HepG2 (cell line): ENCODE results near the gene PRRC2A. TPM values are rescaled to one million over a fixed set of nuclear protein-coding genes. Genes with fewer than 3 reads are reported as not detected.

ENCODE experiments used
- DBP ChIP-seq: sonication (generic); formaldehyde crosslinking; IDR thresholded peaks from 2 replicates; pipeline ENCODE4 v1.4.0; 2020; ENCODE audit warnings: missing genetic modification reagents; ENCODE audit errors: not compliant biosample characterization
- HIVEP1 ChIP-seq: sonication (generic); formaldehyde crosslinking; IDR thresholded peaks from 2 replicates; pipeline ENCODE4 v1.4.0; 2020; ENCODE audit warnings: mild to moderate bottlenecking, missing genetic modification reagents
- IRF2 ChIP-seq: IDR thresholded peaks from 2 replicates; pipeline ENCODE4 v1.6.1; 2018; ENCODE audit warnings: missing genetic modification reagents, missing compliant biosample characterization
- MEF2D ChIP-seq: sonication (generic); formaldehyde crosslinking; IDR thresholded peaks from 2 replicates; pipeline ENCODE4 v1.5.1; 2020; ENCODE audit warnings: mild to moderate bottlenecking, missing genetic modification reagents
- MYPOP ChIP-seq: sonication (generic); formaldehyde crosslinking; IDR thresholded peaks from 2 replicates; pipeline ENCODE4 v1.8.1; 2023; ENCODE audit warnings: mild to moderate bottlenecking, moderate library complexity, missing genetic modification reagents
- NR2F1 ChIP-seq, 2 experiments: fragments of 450-650 bp in 1 of 2; formaldehyde crosslinking in 1 of 2; IDR thresholded peaks; 2 replicates each; pipeline versions ENCODE4 v1.5.0 to v1.6.1; 2016 to 2020; ENCODE audit warnings: mild to moderate bottlenecking in 1 of 2, missing compliant biosample characterization in 1 of 2, missing genetic modification reagents in 1 of 2, moderate library complexity in 1 of 2
- ONECUT2 ChIP-seq: sonication (generic); formaldehyde crosslinking; IDR thresholded peaks from 2 replicates; pipeline ENCODE4 v1.4.0; 2020; ENCODE audit warnings: missing genetic modification reagents
- PRPF4 ChIP-seq: fragments of 200-400 bp; formaldehyde crosslinking; IDR thresholded peaks from 2 replicates; pipeline ENCODE4 v1.6.1; 2016; ENCODE audit warnings: low read length, low read depth; ENCODE audit not compliant: poor library complexity, severe bottlenecking
- SAP130 ChIP-seq: IDR thresholded peaks from 2 replicates; pipeline ENCODE4 v1.6.1; 2016; ENCODE audit warnings: low read depth
- SRY ChIP-seq: sonication (generic); formaldehyde crosslinking; IDR thresholded peaks from 2 replicates; pipeline ENCODE4 v1.8.0; 2022; ENCODE audit warnings: mild to moderate bottlenecking, missing genetic modification reagents
- TARDBP ChIP-seq: sonication (generic); formaldehyde crosslinking; IDR thresholded peaks from 2 replicates; pipeline ENCODE4 v1.8.0; 2022; ENCODE audit warnings: mild to moderate bottlenecking, missing genetic modification reagents
- WIZ ChIP-seq: sonication (generic); formaldehyde crosslinking; IDR thresholded peaks from 2 replicates; pipeline ENCODE4 v1.5.1; 2020; ENCODE audit warnings: mild to moderate bottlenecking, missing genetic modification reagents
- XRCC5 ChIP-seq: fragments of 200-400 bp; formaldehyde crosslinking; optimal IDR thresholded peaks from 2 replicates; pipeline ENCODE3; 2017; ENCODE audit warnings: mild to moderate bottlenecking, low read length
- YEATS4 ChIP-seq: sonication (generic); formaldehyde crosslinking; IDR thresholded peaks from 2 replicates; pipeline ENCODE4 v1.4.0; 2020; ENCODE audit warnings: missing genetic modification reagents, borderline replicate concordance
- ZHX1 ChIP-seq: sonication (generic); formaldehyde crosslinking; IDR thresholded peaks from 2 replicates; pipeline ENCODE4 v1.8.1; 2022; ENCODE audit warnings: low read depth, mild to moderate bottlenecking, missing genetic modification reagents
- ZNF354B ChIP-seq: sonication (generic); formaldehyde crosslinking; IDR thresholded peaks from 2 replicates; pipeline ENCODE4 v1.8.0; 2022; ENCODE audit warnings: mild to moderate bottlenecking, missing genetic modification reagents
- ZNF543 ChIP-seq: sonication (generic); formaldehyde crosslinking; IDR thresholded peaks from 2 replicates; pipeline ENCODE4 v1.4.0; 2020; ENCODE audit warnings: mild to moderate bottlenecking, missing genetic modification reagents
- ZNF562 ChIP-seq: sonication (generic); formaldehyde crosslinking; IDR thresholded peaks from 2 replicates; pipeline ENCODE4 v1.8.0; 2022; ENCODE audit warnings: missing genetic modification reagents, borderline replicate concordance
- ZNF670 ChIP-seq: sonication (generic); formaldehyde crosslinking; IDR thresholded peaks from 2 replicates; pipeline ENCODE4 v1.8.0; 2022; ENCODE audit warnings: mild to moderate bottlenecking, missing genetic modification reagents, borderline replicate concordance
- ZNF776 ChIP-seq: sonication (generic); formaldehyde crosslinking; IDR thresholded peaks from 2 replicates; pipeline ENCODE4 v1.4.0; 2020; ENCODE audit warnings: mild to moderate bottlenecking, missing genetic modification reagents
- ZNF792 ChIP-seq: IDR thresholded peaks from 2 replicates; pipeline ENCODE4 v1.6.1; 2016
- ZUFSP ChIP-seq: sonication (generic); formaldehyde crosslinking; IDR thresholded peaks from 2 replicates; pipeline ENCODE4 v1.9.0; 2021; ENCODE audit warnings: missing genetic modification reagents, mild to moderate bottlenecking, borderline replicate concordance
- polyA plus RNA-seq, 8 experiments: library from polyadenylated mRNA; depleted of rRNA in 3 of 8; stranded (reverse) in 7 of 8; unstranded in 1 of 8; fragments of >200 nt; fragmentation: Illumina TruSeq in 4 of 8; extraction: Trizol in 4 of 8; gene quantifications; 2 replicates each; pipeline versions ENCODE4 v1.2.1 to v1.2.3, GENCODE V29; 2011 to 2016; ENCODE audit warnings: low read depth in 4 of 8, missing spikeins in 1 of 8, mixed read lengths in 1 of 8; ENCODE audit not compliant: insufficient read depth in 1 of 8
- total RNA-seq, 5 experiments: library from RNA; depleted of rRNA; stranded (reverse); fragments of >200 nt; fragmentation: Illumina TruSeq; extraction: Trizol; gene quantifications; 2 replicates each; pipeline ENCODE4 v1.2.3, GENCODE V29; 2016; ENCODE audit warnings: low read depth in 1 of 5

The PRRC2A gene
- total and polyA plus RNA-seq, 2 of the 13 experiments (the other 11 are each of a cell fraction or from before 2014, with no cell fraction given), result 38.9 to 47.4 TPM

- no peak for TF ChIP-seq HIVEP1 (CRISPR knock-in tag)
- TF ChIP-seq SRY (CRISPR knock-in tag), result no peak
- peak; percentile 34 for TF ChIP-seq XRCC5
- no peak for TF ChIP-seq ZNF792
- no peak for TF ChIP-seq ZHX1
- peak; percentile 70 for TF ChIP-seq SAP130 (CRISPR knock-in tag)
- TF ChIP-seq YEATS4, result no peak
- no peak for TF ChIP-seq PRPF4
- no peak for TF ChIP-seq ZNF776 (CRISPR knock-in tag)
- TF ChIP-seq ZNF670 (CRISPR knock-in tag), result no peak
- TF ChIP-seq ZUFSP (CRISPR knock-in tag), result no peak
- TF ChIP-seq ZNF562 (CRISPR knock-in tag), result no peak
- TF ChIP-seq DBP (CRISPR knock-in tag), result no peak
- no peak for TF ChIP-seq MEF2D (CRISPR knock-in tag)
- TF ChIP-seq ZNF543 (CRISPR knock-in tag), result no peak
- no peak for TF ChIP-seq NR2F1 (CRISPR knock-in tag; IDR thresholded peaks at IDR 0.05)
- no peak for TF ChIP-seq MYPOP
- TF ChIP-seq ONECUT2 (CRISPR knock-in tag), result no peak
- TF ChIP-seq IRF2, result peak; percentile 67; the same call in 1 of the 2 replicates
- no peak for TF ChIP-seq ZNF354B (CRISPR knock-in tag)
- TF ChIP-seq TARDBP (CRISPR knock-in tag), result peak; percentile 52; the same call in 1 of the 2 replicates
- no peak for TF ChIP-seq WIZ
Observed at GRCh38 chr6:31680226-31681134, 60.0 kb downstream of the PRRC2A start, which contains the start of gene LY6G5C (continued).
